ENCODE measurements around the gene KIFBP.
"Not testable (repeated sequence)": the region's sequence is repeated elsewhere in the genome, so short reads cannot be mapped to it uniquely, and the experiment has no call there.

Gene KIFBP

DNA sequence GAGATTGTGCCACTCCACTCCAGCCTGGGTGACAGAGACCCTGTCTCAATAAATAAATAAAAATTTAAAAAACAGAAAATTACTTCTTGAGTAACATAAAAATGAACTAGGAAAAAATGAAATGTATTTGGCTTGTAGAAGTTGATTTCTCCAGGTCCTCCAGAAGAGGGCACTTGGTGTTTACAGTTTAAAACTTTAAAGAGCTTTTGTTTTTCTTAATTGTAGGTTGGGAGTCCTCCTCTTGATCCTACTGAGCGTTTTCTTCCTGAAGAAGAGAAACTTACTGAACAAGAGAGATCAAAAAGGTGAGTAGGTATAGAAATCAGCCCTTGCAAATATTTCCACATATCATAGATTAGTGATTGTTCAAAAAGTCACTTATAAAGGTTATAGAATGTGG lies 16.2 kb downstream of the KIFBP start:
- DNase-seq = no peak

DNA sequence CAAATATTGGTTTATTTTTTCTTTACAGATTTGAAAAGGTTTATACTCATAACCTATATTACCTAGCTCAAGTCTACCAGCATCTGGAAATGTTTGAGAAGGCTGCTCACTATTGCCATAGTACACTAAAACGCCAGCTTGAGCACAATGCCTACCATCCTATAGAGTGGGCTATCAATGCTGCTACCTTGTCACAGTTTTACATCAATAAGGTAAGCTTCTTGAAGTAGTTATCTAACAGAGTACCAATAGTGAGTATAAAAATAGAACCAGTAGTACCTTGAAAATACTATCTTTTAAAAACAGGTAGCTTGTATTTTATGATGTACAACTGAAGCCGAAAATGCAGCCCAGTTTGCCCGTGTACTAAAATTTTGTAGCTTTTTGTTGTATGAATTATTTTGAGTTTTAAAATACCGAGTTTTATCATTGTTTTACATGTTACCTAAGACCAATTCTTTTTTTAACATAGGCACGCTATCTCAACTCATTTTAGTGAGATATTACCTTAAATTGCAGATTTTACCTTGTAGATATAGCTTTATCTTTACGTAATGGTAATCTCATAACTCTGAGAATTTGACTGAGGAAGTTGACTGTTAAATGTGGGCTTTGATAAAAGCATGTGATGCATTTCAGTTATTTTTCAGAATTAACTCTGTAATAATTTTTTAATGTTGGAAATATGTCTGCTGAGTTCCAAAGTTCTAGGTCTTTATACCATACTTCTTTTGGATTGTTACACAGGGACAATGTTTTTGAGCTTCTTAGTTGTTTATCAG lies 17.3 kb downstream of the KIFBP start:
- no peak for DNase-seq

DNA sequence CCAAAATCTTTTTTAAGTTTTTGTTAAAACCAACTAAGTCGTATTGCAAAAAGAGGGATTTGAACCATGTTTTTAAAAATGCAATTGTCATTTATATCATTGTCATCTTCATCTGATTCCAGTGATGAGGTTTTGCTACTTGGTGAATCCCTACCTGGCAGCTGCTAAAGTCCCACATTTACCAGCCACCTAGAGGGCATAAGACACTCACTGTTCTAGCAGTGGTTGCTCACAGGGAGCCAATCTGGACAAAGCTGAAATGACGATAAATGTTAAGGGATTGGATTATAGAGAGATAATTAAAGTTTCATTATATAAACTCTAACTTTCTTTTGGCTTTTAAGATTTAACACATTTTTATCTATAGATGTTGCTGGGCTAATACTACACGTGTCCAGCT lies 18.7 kb downstream of the KIFBP start:
- DNase-seq = no peak

DNA sequence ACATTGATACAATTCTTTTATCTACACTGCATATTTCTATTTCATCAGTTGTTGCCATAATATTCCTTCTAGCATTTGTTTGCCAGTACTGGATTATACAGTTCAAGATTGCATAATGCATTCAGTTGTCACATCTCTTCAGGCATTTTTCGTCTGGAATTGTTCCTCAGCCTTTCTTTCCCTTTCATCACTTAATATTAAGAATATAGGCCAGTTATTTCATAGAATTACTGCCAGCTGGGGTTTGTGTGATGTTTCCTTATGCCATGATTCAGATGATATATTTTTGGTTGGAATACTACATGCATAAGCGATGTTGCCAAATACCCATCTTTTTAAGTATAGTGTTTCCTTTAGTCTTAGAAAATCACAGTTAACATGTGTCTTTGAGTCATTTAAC lies 20.8 kb downstream of the KIFBP start:
- no peak for DNase-seq

DNA sequence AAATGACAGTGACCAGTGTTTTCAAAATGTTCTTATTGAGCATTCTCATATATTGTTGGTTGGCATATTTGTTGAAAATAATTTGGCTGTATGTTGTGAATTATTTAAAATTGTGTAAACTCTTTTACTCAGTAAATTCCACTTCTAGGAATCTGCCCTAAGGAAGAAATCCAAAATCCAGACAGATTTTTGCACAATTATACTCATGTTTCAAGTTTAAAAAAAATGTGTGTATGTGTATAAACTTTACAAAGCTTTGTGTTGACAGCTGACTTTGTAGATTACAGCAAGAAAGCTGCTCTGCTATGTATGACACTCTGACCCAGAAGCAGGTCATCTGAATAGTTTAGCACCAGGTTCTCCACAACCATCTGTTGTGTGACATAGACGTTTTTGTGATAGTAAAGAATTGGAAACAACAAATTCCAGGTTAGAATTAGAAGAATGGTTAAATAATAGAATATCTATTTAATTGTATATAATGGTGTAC lies 21.6 kb downstream of the KIFBP start:
- DNase-seq = no peak

DNA sequence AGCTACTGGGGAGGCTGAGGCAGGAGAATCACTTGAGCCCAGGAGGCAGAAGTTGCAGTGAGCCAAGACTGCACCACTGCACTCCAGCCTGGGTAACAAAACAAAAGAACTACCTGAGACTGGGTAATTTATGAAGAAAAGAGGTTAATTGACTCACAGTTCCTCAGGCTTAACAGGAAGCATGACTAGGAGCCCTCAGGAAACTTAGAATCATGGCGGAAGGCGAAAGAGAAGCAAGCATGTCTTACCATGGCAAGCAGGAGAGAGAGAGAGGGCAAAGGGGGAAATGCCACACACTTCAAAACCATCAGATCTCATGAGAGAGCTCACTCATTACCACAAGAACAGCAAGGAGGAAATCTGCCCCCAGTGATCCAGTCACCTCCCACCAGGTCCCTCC lies 24.2 kb downstream of the KIFBP start:
- DNase-seq = not testable (repeated sequence)

DNA sequence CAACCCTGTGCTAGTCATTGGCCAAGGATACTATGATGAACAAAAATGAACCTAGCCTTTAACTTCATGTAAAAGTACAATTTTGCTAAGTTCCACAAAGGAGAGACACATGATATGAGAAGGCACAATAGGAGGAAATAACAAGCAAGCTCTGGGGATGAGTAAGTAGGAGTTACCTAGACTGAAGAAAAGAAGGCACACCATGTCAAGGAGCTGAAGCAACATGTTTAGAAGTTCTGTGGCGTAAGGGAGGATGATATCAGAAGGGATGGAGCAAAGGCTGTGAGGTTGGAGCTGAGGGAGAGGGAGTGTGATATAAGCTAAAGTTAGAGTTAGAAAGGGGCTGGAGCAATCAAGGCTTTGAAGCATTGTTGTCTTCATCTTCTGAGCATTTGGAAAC lies 25.6 kb downstream of the KIFBP start:
- DNase-seq = no peak

DNA sequence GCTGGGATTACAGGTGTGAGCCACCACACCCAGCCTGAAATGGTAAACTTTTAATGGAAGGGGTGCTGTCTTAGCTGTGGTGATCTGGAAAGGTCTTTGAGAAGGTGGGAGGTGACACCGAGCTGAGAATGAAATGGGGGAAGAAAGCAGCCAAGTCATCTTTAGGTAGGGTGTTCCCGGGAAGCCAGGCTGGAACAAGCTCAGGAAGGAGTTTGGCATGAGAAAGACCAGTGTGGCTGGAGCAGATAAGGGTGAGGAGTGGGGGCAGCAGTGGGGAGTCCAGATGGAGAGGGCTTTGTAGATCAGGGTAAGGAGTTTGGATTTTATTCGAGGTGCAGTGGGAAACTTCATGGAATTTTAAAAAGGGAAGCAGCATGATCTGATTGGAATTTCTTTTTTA lies 30.0 kb downstream of the KIFBP start:
- DNase-seq = no peak

DNA sequence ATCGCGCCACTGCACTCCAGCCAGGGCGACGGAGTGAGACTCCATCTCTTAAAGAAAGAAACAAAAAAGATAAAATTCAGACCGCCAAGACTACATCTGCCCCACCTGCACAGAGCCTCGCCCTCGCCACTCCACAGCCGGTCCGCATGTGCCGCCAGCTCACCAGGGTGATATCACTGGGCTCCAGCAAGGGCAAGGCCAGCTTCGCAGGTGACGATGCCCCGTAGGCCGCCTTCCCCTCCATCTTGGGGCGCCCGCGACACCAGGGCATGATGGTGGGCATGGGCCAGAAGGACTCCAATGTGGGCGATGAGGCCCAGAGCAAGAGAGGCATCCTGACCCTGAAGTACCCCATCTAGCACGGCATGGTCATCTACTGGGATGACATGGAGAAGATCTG lies 34.0 kb downstream of the KIFBP start:
- DNase-seq = no peak

DNA sequence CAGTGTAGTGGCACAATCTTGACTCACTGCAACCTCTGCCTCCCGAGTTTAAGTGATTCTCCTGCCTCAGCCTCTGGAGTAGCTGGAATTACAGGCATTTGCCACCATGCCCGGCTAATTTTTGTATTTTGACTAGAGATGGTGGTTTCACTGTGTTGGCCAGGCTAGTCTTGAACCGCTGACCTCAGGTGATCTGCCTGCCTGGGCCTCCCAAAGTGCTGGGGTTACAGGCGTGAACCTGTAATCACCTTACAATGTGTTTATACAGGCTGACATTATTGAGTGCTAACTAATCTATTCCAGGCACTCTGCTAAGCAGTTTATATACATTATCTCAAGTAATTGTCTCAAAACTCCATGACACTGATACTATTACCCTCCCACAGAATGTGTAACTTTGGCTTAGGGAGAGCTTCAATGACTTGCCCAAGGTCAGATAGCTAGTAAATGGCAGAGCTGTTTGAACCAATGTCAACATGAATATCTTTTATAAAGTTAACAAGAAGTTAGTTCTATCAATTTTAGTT lies 36.8 kb downstream of the KIFBP start:
- no peak for DNase-seq

DNA sequence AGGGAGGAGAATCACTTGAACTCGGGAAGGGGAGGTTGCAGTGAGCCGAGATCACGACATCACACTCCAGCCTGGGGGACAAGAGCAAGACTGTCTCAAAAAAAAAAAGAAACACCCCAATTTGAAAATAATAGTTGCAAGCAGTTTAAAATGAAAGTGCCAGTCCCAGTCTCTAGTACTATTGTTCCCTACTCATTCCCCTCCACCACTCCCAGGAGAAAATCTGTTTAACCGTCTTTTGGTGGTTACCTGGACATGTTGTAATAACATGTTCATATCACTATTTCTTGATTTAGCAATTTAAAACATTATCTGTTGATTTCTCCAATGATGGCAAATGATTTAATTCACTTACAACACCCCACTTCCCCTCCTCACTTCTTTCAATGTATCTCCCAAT lies 44.7 kb downstream of the KIFBP start:
- no peak for DNase-seq

DNA sequence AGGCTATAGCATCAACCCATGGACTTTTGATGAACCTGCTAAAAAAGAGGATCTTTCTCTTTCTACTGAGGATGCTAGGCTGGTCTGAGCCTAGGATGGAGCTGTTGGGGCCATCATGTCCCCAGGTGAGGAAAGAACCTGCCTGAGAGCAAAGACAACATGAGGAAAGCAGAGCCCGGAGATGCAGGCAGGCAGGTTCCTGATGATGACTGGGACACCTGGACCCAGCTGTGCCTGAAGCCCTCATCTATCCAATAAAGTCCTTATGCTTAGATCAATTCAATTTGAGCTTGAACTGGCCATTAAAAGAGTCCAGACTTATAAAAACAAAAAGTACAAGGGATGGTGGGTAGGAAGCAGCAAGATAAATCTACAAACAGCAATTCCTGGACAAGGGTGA lies 48.9 kb downstream of the KIFBP start:
- no peak for DNase-seq

DNA sequence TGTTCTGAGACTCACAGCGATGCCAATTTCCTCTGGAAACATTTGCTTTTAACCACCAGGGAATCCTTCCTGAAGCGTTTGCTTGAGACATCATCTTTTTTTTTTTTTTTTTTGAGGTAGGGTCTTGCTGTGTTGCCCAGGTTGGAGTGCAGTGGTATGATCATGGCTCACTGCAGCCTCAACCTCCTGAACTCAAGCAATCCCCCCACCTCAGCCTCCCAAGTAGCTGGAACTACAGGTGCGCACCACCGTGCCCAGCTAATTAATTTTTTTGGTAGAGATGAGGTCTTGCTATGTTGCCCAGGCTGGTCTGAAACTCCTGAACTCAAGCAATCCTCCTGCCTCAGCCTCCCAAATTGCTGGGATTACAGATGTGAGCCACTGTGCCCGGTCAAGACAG lies 52.3 kb downstream of the KIFBP start:
- DNase-seq = not testable (repeated sequence)

DNA sequence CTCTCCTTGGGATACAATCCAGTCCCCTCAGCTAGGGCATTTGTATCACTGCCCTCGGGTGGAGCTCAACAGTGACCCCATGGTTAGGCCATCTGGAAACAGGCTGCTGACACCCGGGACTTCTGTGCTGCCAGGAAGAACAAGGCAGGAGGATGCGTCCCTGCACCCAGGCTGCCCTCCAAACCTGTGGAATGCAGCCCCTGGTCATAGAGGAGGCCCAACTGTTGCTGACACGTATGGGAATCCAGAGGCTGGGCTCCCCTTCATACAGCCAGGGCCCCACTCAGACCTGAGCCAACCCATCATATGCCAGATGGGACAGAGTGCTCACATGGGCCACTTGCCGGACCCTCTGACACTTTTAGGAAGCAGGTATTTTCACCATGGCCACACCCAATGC lies 53.8 kb downstream of the KIFBP start:
- no peak for DNase-seq

DNA sequence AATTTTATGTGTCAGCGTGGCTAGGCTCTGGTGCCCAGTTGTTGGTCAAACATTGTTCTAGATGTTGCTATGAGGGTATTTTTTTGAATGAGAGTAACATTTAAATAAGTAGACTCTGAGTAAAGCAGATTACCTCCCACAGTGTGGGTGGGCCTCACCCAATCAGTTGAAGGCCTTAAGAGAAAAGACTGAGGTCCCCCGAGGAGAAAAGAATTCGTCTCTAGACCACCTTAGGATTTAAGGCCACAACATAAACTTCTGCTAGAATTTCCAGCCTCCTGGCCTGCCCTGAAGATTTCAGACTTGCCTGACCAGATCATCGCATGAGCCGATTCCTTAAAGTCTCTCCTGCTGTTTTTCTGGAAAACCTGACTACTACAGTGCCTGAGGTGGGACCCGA lies 54.2 kb downstream of the KIFBP start:
- no peak for DNase-seq

DNA sequence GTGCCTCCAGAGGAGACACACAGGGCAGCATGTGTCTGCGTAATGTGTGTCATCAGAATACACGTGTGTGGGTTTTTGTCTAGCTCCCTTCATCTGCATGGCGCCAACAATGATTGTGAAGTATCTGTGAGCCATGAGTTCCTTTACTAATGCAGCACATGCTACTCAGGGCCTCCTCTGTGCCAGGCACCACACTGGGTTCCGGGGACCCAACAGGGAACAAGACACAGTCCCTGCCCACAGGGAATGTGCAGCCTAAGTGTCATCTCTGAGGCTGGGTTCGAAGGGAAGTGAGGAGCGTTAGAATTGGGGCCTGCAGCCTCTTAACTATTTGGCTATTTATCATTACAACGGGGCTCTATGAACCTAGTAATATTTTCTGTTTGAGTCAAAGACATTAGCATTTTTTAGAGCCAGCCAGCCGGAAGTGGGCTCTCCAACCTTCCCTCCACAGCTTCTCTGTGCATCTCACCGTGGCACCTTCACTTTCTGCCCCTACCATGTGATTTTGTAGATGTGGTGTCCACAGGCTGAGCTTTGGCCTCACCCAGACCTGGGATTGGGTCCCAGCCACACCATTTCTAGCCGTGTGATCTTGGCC lies 55.4 kb downstream of the KIFBP start:
- no peak for DNase-seq

DNA sequence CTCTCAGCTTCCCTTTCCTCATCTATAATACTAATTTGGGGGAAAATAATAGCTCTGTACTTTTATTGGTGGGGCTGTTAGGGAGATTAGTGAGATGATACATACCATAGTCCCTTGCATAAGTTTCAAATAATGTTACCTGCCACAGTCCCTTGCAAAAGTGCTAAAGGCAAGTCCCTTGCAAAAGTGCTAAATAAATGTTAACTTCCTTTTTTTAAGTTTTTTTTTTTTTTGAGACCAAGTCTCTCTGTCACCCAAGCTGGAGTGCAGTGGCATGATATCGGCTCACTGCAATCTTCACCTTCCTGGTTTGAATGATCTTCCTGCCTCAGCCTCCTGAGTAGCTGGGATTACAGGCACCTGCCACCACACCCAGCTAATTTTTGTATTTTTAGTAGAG lies 55.9 kb downstream of the KIFBP start:
- DNase-seq = no peak

DNA sequence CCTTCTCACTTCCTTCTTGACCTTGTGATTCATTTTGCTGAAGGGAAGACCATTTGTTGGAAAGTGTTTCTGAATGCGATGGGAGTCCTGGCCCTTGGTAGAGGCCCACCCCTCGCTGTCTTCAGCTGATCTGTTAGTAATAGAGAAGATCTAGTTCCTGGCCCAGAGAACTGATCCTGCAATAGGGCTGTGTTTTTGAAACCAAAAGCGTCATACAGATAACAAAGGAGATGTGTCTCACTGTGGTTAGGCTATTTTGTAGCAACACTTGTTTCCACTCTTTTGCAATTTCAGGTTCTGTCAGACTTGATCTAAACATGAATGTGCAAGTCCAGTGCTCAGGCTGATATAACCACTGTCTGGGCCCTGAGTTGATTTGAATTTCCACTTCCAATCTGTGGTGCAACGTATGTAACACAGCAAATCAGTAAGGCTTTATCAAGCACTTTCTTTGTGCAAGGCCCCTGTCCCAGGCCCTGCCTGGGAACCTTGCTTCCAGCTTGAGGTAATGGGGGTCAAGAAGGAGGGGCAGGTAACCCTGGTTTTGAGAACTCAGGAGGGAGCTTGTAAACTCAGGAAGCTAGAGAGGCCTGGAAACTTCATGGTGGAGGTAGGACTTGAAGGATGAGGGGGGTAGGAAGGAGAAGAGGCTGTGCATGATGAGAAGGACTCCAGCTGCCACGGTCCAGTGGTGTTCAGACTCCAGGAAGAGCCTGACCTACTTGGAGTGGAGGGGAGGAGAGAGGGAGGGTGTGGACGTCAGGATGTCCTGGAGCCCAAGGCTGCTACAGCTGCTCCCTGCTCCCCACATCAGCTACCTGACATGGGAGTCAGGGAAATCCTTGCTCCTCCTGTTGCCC lies 57.1 kb downstream of the KIFBP start:
- DNase-seq = no peak

DNA sequence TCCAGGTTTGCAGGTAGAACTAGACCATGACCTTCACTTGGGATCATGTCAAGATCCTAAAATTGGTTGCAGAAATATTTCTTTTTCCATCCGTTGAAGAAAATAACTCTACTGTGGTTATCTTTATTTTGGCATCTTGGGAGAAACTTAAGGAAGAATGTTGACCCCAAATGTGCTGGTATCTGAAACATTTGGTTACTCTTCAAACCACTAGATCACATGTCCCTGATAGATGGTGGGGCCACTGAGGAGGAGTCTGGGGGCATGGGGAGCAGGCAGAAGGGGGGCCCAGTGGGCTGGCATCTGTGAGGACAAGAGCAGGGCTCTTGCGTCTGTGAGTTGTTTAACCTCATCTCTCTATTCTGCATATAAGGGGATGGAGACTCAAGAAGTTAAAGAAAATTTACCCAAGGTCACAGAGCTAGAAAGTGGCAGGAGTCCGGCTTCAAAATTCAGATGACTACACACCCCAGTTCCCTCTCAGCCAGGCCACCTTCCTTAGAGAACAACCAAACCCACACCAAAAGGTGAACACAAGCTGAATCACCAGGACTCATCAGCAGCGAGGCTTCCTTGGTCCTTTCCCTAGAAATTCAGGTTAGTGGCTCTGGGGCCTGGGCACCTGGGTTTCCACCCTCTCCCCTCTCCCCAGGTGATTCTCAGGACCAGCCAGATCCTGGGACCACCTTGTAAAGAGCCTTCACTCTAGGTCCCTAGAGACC lies 58.7 kb downstream of the KIFBP start:
- DNase-seq = no peak

DNA sequence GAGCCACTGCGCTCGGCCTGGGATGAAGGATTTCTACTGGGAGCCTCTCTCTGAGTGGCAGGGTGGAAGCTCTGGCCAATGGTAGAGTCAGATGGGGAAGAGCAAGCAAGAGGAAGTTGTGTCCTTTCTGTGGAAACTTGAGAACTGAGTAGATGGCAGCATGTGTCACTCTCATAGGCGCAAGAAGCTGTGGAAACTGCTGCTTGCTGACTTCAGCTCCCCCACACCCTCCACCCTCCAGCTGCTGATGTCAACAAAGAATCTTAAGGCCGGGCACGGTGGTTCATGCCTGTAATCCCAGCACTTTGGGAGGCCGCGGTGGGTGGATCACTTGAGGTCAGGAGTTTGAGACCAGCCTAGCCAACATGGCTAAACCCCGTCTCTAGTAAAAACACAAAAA lies 59.5 kb downstream of the KIFBP start:
- no peak for DNase-seq

DNA sequence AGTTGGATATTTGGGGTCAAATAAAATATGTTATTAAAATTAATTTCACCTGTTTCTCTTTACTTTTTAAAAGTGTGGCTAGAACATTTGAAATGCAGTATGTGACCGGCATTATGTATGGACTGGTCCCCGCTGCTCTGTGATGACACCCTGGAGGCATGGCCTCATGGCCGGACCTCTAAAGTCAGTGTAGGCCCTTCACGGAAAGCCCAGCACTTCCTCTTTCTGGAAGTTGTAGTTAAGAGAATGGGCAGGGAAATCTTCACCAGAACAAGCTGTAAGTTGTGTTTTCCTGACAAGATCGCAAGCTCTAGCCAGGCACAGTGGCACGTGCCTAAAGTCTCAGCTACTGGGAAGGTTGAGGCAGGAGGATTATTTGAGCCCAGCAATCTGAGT lies 61.0 kb downstream of the KIFBP start:
- DNase-seq = no peak

DNA sequence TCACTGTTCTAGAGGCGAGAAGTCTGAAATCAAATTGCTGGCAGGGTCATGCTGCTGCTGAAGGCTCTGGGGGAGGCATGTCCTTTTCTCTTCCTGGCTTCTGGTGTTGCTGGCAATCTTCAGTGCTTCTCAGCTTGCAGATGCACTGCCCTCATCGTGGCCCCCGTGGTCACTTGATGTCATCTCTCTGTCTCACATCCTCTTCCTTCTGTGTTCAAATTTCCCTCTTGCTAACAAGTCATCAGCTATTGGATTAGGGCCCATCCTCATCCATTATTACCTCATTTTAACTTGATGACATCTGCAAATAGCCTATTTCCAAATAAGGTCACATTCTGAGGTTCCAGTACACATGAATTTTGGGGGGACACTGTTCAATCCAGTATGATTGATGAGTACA lies 62.7 kb downstream of the KIFBP start:
- DNase-seq = no peak
